Measurements from ENCODE around the gene SV2C.
"Not testable (repeated sequence)": the region's sequence is repeated elsewhere in the genome, so short reads cannot be mapped to it uniquely, and the experiment has no call there.

SV2C gene

GRCh38 chr5:76199336-76200318 is 116.4 kb downstream of the SV2C start:
- DNase-seq (ENCODE audit: low read depth): no peak

GRCh38 chr5:76202182-76202581 is 119.0 kb downstream of the SV2C start:
- DNase-seq (ENCODE audit: low read depth): no peak

GRCh38 chr5:76204191-76204590 is 121.0 kb downstream of the SV2C start:
- DNase-seq (ENCODE audit: low read depth): no peak

- DNase-seq (ENCODE audit: low read depth): no peak
Measured at GRCh38 chr5:76204713-76205112, 121.5 kb downstream of the SV2C start.

- no peak for DNase-seq (ENCODE audit: low read depth)
Measured at GRCh38 chr5:76207120-76207519, 123.9 kb downstream of the SV2C start.

GRCh38 chr5:76209297-76209696 is 126.1 kb downstream of the SV2C start:
- no peak for DNase-seq (ENCODE audit: low read depth)

- DNase-seq (ENCODE audit: low read depth): no peak
Measured at GRCh38 chr5:76210946-76211345, 127.8 kb downstream of the SV2C start.

- no peak for DNase-seq (ENCODE audit: low read depth)
Measured at GRCh38 chr5:76213858-76214257, 130.7 kb downstream of the SV2C start.

- DNase-seq (ENCODE audit: low read depth): no peak
Measured at GRCh38 chr5:76216748-76217147, 133.6 kb downstream of the SV2C start.

GRCh38 chr5:76219636-76220035 is 136.5 kb downstream of the SV2C start:
- no peak for DNase-seq (ENCODE audit: low read depth)

GRCh38 chr5:76221311-76221710 is 138.1 kb downstream of the SV2C start:
- DNase-seq (ENCODE audit: low read depth): no peak

- DNase-seq (ENCODE audit: low read depth): no peak
Measured at GRCh38 chr5:76222318-76222717, 139.1 kb downstream of the SV2C start.

GRCh38 chr5:76223696-76224095 is 140.5 kb downstream of the SV2C start:
- DNase-seq (ENCODE audit: low read depth): no peak

- no peak for DNase-seq (ENCODE audit: low read depth)
Measured at GRCh38 chr5:76224898-76225297, 141.7 kb downstream of the SV2C start.

GRCh38 chr5:76225336-76225735 is 142.2 kb downstream of the SV2C start:
- no peak for DNase-seq (ENCODE audit: low read depth)

GRCh38 chr5:76229900-76230299 is 146.7 kb downstream of the SV2C start:
- DNase-seq (ENCODE audit: low read depth): no peak

- no peak for DNase-seq (ENCODE audit: low read depth)
Measured at GRCh38 chr5:76230711-76231285, 147.6 kb downstream of the SV2C start.

- no peak for DNase-seq (ENCODE audit: low read depth)
Measured at GRCh38 chr5:76234665-76235064, 151.5 kb downstream of the SV2C start.

GRCh38 chr5:76236684-76237083 is 153.5 kb downstream of the SV2C start:
- DNase-seq (ENCODE audit: low read depth): no peak

- DNase-seq (ENCODE audit: low read depth): no peak
Measured at GRCh38 chr5:76240336-76240735, 157.2 kb downstream of the SV2C start.

- DNase-seq (ENCODE audit: low read depth): not testable (repeated sequence)
Measured at GRCh38 chr5:76242155-76242554, 159.0 kb downstream of the SV2C start.

- DNase-seq (ENCODE audit: low read depth): no peak
Measured at GRCh38 chr5:76245590-76245989, 162.4 kb downstream of the SV2C start.

- no peak for DNase-seq (ENCODE audit: low read depth)
Measured at GRCh38 chr5:76249621-76250020, 166.4 kb downstream of the SV2C start.

Measured in stimulated activated CD8-positive, alpha-beta memory T cell treated with anti-CD3 and anti-CD28 coated beads, Interleukin-4, amount 100 ng/mL, for 24 hours (primary cell).